ENCODE measurements around the gene CAMK2N1. TPM values are rescaled to one million over a fixed set of nuclear protein-coding genes. Genes with fewer than 3 reads are reported as not detected.
"Not testable (repeated sequence)": the region's sequence is repeated elsewhere in the genome, so short reads cannot be mapped to it uniquely, and the experiment has no call there.

CAMK2N1 gene
- total and polyA plus RNA-seq, 2 experiments from 2014 or later, result 0.52 to 2.9 TPM

DNA sequence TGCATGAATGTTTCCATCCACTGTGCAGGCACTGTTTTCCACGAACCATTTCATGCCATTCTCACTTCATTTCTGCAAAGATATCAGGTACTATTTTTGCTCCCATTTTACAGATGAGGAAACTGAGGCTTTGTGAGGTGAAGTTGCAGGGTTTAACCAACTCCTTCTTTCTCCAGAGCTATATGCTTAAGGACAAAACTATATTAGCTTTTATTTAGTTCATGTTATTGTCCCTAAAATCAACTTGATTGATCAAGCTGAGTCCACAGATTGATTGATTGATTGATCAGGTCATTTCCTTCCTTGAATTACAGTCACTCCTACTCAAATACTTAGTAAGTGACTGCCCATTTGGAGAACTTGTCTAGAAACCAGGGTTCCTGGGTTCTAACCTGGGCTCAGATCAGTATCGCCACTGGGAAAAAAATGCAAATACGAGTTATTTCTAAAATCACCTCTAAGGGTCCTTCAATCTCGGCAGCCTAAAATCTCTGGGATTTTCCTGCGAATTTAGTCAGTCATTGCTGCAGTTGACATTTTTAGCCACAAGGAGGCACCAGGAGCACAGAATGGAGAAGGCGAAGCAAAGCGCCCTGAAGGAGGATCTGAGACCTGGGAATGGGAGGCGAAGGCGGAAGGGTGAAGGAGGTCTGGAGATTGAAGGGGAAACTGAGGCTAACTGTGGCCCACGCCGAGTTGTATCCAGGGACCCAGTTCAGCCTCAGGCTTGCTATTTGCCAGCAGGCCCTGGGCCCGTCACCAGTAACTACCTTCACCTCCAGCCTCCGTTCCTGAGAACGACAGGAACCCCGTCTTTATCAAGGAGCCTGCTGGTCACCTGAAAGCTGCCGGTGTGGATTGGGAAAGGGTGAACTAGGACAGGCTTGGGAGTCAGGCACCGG is 36.2 kb upstream of the CAMK2N1 start:
- DNase-seq (ENCODE audit: low spot score) (peak; percentile 96), ATAC-seq (peak; percentile 93)
- Histone ChIP-seq H2AFZ (peak overlapping the region; percentile 88), H4K20me1 (replicated peaks; ENCODE audit: insufficient read depth) (no peaks in the 10 kb centered on the region), H3K27ac (ENCODE audit: low read depth) (no peak overlapping the region), H3K9me2 (ENCODE audit: insufficient read depth) (no peaks in the 10 kb centered on the region), H3K4me3 (peak overlapping the region; percentile 40), H3K36me3 (ENCODE audit: insufficient read depth) (no peaks in the 10 kb centered on the region), H3K4me1 (ENCODE audit: insufficient read depth) (no peaks in the 10 kb centered on the region), H3K27me3 (ENCODE audit: insufficient read depth) (no peaks in the 10 kb centered on the region), H3K79me2 (replicated peaks; ENCODE audit: insufficient read depth) (no peaks in the 10 kb centered on the region), H3K4me2 (peak overlapping the region; percentile 63; the same call in 1 of the 2 replicates), H3F3A (replicated peaks; ENCODE audit: low read depth) (no peaks in the 10 kb centered on the region)
- Mint-ChIP-seq H3K9me3 (no peaks in the 10 kb centered on the region; the same call in 2 of the 3 replicates), H3K36me3 (ENCODE audit: low read depth) (no peaks in the 10 kb centered on the region), H3K4me1 (peaks cover 2% of the 10 kb centered on the region; the same call in 1 of the 3 replicates), H3K4me3 (peak overlapping the region; percentile 26), H3K27ac (no peak overlapping the region), H3K27me3 (ENCODE audit: insufficient read depth, low read depth, poor library complexity) (peaks cover 8% of the 10 kb centered on the region)
- TF ChIP-seq, protein P1, sequence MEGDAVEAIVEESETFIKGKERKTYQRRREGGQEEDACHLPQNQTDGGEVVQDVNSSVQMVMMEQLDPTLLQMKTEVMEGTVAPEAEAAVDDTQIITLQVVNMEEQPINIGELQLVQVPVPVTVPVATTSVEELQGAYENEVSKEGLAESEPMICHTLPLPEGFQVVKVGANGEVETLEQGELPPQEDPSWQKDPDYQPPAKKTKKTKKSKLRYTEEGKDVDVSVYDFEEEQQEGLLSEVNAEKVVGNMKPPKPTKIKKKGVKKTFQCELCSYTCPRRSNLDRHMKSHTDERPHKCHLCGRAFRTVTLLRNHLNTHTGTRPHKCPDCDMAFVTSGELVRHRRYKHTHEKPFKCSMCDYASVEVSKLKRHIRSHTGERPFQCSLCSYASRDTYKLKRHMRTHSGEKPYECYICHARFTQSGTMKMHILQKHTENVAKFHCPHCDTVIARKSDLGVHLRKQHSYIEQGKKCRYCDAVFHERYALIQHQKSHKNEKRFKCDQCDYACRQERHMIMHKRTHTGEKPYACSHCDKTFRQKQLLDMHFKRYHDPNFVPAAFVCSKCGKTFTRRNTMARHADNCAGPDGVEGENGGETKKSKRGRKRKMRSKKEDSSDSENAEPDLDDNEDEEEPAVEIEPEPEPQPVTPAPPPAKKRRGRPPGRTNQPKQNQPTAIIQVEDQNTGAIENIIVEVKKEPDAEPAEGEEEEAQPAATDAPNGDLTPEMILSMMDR (conservative IDR thresholded peaks at IDR 0.05; ENCODE audit: low read depth in 2 of 2), result peak; percentile 95 to 99
- TF ChIP-seq POLR2AphosphoS5 (IDR thresholded peaks at IDR 0.05; ENCODE audit: low read depth), result no peak

GRCh38 chr1:20519609-20520262 is 33.7 kb upstream of the CAMK2N1 start:
- not testable (repeated sequence) for H3K27me3 Mint-ChIP-seq (ENCODE audit: insufficient read depth, low read depth, poor library complexity); H3K4me1 Mint-ChIP-seq

GRCh38 chr1:20511518-20512428 is 25.8 kb upstream of the CAMK2N1 start:
- no peak overlapping the region for H3K4me3 ChIP-seq
- no peaks in the 10 kb centered on the region for H3K9me2 ChIP-seq (ENCODE audit: insufficient read depth)
- no peak overlapping the region for H3K4me2 ChIP-seq
- H3K4me3 Mint-ChIP-seq, result no peak overlapping the region
- H3K27ac ChIP-seq (ENCODE audit: low read depth), result no peak overlapping the region
- no peaks in the 10 kb centered on the region for H3K9me3 Mint-ChIP-seq
- H3K27ac Mint-ChIP-seq, result no peak overlapping the region
- 0 out of 2 replicates have a peak, but pooled peaks cover 2% of the 10 kb centered on the region for H4K20me1 ChIP-seq (replicated peaks; ENCODE audit: insufficient read depth)
- no peaks in the 10 kb centered on the region for H3K36me3 ChIP-seq (ENCODE audit: insufficient read depth)
- ATAC-seq (no peak), DNase-seq (ENCODE audit: low spot score) (no peak)
- peaks cover 11% of the 10 kb centered on the region for H3K79me2 ChIP-seq (replicated peaks; ENCODE audit: insufficient read depth)
- H2AFZ ChIP-seq, result no peak overlapping the region
- H3K27me3 ChIP-seq (ENCODE audit: insufficient read depth), result no peaks in the 10 kb centered on the region
- H3K36me3 Mint-ChIP-seq (ENCODE audit: low read depth), result no peaks in the 10 kb centered on the region
- H3K4me1 Mint-ChIP-seq, result peaks cover 4% of the 10 kb centered on the region; the same call in 2 of the 3 replicates
- H3K4me1 ChIP-seq (ENCODE audit: insufficient read depth), result no peaks in the 10 kb centered on the region; the same call in 1 of the 2 replicates
- no peak for TF ChIP-seq STAT1 (IDR thresholded peaks at IDR 0.05; ENCODE audit: unreplicated experiment)
- no peak for TF ChIP-seq EZH2phosphoT487 (IDR thresholded peaks at IDR 0.05; ENCODE audit: unreplicated experiment)
- TF ChIP-seq JUNB (IDR thresholded peaks at IDR 0.05; ENCODE audit: unreplicated experiment), result no peak
- TF ChIP-seq, protein P2, sequence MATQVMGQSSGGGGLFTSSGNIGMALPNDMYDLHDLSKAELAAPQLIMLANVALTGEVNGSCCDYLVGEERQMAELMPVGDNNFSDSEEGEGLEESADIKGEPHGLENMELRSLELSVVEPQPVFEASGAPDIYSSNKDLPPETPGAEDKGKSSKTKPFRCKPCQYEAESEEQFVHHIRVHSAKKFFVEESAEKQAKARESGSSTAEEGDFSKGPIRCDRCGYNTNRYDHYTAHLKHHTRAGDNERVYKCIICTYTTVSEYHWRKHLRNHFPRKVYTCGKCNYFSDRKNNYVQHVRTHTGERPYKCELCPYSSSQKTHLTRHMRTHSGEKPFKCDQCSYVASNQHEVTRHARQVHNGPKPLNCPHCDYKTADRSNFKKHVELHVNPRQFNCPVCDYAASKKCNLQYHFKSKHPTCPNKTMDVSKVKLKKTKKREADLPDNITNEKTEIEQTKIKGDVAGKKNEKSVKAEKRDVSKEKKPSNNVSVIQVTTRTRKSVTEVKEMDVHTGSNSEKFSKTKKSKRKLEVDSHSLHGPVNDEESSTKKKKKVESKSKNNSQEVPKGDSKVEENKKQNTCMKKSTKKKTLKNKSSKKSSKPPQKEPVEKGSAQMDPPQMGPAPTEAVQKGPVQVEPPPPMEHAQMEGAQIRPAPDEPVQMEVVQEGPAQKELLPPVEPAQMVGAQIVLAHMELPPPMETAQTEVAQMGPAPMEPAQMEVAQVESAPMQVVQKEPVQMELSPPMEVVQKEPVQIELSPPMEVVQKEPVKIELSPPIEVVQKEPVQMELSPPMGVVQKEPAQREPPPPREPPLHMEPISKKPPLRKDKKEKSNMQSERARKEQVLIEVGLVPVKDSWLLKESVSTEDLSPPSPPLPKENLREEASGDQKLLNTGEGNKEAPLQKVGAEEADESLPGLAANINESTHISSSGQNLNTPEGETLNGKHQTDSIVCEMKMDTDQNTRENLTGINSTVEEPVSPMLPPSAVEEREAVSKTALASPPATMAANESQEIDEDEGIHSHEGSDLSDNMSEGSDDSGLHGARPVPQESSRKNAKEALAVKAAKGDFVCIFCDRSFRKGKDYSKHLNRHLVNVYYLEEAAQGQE (IDR thresholded peaks at IDR 0.05; ENCODE audit: unreplicated experiment), result no peak
- TF ChIP-seq POLR2AphosphoS5 (IDR thresholded peaks at IDR 0.05; ENCODE audit: low read depth), result no peak
- TF ChIP-seq EZH2 (IDR thresholded peaks at IDR 0.05; ENCODE audit: low read depth, unreplicated experiment), result no peak
- H3K27me3 Mint-ChIP-seq (ENCODE audit: insufficient read depth, low read depth, poor library complexity), result peaks cover 13% of the 10 kb centered on the region
- H3F3A ChIP-seq (replicated peaks; ENCODE audit: low read depth), result no peaks in the 10 kb centered on the region

More at GRCh38 chr1:20519609-20520262, 33.7 kb upstream of the CAMK2N1 start:
- H3K4me2 ChIP-seq; H3K4me3 Mint-ChIP-seq; H3K27ac Mint-ChIP-seq; H3K79me2 ChIP-seq (replicated peaks; ENCODE audit: insufficient read depth); H3K36me3 ChIP-seq (ENCODE audit: insufficient read depth); H4K20me1 ChIP-seq (replicated peaks; ENCODE audit: insufficient read depth); H2AFZ ChIP-seq; H3K4me1 ChIP-seq (ENCODE audit: insufficient read depth); H3K27ac ChIP-seq (ENCODE audit: low read depth); H3K4me3 ChIP-seq; H3K9me3 Mint-ChIP-seq; DNase-seq (ENCODE audit: low spot score); H3F3A ChIP-seq (replicated peaks; ENCODE audit: low read depth); H3K9me2 ChIP-seq (ENCODE audit: insufficient read depth); H3K36me3 Mint-ChIP-seq (ENCODE audit: low read depth); H3K27me3 ChIP-seq (ENCODE audit: insufficient read depth); ATAC-seq: not testable (repeated sequence)

All from GM23338 (cell line).